ENCODE results near the gene RABEP1.

The RABEP1 gene

DNA sequence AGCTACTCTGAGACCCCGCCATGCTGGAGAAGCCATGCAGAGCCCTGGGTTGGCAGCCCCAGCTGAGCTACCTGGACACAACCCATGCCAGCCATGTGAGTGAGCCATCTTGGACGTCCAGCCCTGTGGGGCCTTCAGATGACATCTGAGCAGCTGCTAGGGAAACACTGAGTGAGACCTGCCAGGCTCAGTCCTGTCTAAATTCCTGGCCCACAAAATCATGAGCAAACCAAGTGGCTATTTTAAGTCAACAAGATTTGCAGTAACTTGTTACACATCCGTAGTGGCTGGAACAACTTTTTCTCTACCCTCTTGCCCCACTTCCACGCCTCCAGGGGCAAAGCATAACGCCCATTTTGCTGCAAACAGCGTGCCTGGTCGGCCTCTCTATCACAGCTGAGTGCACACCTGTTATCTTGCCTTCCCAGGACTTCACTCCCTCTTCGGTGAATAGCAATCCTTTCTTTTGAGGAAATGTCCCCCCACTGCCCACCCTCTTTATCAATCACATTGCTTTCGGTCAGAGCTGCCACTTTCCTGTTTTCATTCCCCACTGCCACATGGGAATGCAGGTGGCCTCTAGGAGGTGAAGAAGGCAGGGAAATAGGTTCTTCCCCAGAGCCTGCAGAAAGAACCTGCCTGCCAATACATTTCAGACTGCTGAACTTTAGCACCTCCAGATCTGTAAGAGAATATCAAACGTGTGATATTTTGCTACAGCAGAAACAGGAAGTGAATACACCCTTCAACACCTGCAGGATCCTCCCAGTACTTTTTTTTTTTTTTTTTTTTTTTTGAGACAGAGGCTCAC, 40.0 kb upstream of the RABEP1 start:
- DNase-seq (ENCODE audit: low spot score): peak; percentile 64
- TF ChIP-seq, protein P1, sequence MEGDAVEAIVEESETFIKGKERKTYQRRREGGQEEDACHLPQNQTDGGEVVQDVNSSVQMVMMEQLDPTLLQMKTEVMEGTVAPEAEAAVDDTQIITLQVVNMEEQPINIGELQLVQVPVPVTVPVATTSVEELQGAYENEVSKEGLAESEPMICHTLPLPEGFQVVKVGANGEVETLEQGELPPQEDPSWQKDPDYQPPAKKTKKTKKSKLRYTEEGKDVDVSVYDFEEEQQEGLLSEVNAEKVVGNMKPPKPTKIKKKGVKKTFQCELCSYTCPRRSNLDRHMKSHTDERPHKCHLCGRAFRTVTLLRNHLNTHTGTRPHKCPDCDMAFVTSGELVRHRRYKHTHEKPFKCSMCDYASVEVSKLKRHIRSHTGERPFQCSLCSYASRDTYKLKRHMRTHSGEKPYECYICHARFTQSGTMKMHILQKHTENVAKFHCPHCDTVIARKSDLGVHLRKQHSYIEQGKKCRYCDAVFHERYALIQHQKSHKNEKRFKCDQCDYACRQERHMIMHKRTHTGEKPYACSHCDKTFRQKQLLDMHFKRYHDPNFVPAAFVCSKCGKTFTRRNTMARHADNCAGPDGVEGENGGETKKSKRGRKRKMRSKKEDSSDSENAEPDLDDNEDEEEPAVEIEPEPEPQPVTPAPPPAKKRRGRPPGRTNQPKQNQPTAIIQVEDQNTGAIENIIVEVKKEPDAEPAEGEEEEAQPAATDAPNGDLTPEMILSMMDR (IDR thresholded peaks at IDR 0.05; ENCODE audit: extremely low read depth, missing control alignments): no peak

DNA sequence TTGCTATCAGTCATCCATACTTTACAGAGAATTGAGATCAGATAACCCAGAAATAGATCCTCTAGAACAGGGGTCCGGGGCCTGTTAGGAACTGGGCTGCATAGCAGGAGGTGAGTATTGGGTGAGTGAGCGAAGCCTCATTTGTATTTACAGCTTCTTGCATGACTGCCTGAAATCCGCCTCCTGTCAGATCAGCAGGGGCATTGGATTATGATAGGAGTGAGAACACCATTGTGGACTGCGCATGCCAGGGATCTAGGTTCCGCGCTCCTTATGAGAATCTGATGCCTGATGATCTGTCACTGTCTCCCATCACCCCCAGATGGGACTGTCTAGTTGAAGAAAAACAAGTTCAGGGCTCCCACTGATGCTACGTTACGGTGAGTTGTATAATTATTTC, 34.5 kb upstream of the RABEP1 start:
- DNase-seq (ENCODE audit: low spot score): no peak
- TF ChIP-seq, protein P1 (IDR thresholded peaks at IDR 0.05; ENCODE audit: extremely low read depth, missing control alignments): no peak

DNA sequence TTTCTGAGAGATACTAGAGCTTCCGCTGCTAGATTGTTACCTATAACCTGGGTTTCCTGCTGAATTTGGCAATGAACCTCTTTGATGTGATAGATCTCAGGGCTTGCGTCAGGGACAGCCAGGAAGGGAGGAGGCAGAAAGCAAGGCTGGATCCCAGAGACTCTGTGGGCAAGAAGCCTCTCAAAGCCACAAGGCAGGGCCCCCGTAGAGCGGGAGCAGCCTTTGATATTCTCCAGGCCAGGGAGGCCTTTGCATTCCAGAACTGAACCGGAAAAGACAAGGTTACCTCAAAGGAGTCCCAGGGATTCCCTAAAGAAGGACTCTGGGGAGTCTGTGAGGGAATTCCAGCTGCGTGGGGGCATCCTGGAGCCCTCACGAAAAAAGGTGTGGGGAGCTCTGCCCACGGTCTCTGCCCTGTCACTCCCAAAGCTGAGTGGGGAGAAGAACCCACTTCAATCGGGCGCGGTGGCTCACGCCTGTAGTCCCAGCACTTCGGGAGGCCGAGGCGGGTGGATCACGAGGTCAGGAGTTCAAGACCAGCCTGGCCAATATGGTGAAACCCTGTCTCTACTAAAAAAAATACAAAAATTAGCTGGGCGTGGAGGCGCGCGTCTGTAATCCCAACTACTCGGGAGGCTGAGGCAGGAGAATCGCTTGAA, 33.1 kb upstream of the RABEP1 start:
- TF ChIP-seq, protein P1 (IDR thresholded peaks at IDR 0.05; ENCODE audit: extremely low read depth, missing control alignments): no peak
- no peak for DNase-seq (ENCODE audit: low spot score)

DNA sequence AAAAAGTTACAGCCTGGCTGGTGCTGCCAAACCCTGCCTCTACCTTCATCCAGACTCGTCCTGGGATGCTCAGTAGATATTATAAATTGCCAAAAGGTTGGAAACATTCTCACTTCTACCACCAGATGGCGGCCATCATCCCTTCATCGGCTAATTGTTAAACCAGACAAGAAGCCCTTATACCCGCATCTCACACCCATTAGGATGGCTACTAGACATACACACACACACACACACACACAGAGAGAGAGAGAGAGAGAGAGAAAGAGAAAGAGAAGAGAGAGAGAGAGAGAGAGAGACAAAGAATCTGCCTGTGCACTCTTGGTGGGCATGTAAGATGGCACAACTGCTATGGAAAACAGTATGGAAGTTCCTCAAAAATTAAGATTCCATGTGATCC, 32.5 kb upstream of the RABEP1 start:
- TF ChIP-seq, protein P1 (IDR thresholded peaks at IDR 0.05; ENCODE audit: extremely low read depth, missing control alignments): peak; percentile 38
- DNase-seq (ENCODE audit: low spot score): peak; percentile 66

DNA sequence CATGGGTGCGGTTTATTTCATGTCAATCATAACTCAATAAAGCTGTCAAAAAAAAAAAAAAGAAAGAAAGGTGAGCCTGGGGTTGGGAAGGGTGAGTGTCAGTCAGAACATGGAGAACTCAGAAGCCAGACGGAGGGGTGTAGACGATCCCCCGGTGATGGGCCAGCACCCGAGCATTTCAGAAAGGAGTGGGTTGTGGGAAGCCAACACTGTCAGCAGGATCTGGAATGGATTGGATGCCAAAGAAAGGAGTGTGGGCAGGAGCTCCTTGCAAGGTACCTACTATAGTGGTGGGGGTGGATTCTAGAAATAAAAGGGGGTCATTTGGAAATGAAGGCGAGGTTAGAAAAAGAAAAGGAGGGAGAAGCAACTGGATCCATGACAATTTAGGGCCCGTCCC, 27.7 kb upstream of the RABEP1 start:
- DNase-seq (ENCODE audit: low spot score): no peak
- TF ChIP-seq, protein P1 (IDR thresholded peaks at IDR 0.05; ENCODE audit: extremely low read depth, missing control alignments): no peak

DNA sequence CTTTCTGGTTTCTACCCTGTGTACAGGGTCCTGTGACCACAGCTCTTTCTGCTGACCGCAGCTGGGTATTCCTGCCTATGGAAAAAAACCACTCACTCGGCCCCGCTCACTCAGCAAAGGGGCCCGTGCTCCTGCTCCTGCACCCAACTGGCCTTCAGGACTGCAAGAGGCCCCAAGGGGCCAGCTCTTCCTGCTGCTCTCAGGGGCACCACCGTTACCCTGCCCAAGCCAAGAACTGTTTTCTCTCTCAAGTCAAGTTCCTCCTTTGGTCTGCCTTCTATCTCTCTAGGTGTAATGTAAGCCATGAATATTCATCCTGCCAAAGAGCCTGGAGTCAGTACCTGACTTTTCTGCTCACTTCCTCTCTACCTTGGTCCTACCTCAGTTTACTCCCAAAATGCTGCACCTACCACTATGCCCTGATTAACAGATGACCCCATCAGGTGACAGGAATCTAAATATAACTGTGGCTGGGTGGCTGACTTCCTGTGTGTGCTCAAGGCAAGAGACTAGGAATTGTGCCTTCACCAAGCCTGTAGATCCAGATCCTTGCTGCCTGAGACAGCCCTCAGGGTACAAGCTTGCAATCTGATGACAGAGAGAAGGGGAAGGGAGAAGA, 27.1 kb upstream of the RABEP1 start:
- TF ChIP-seq, protein P1 (IDR thresholded peaks at IDR 0.05; ENCODE audit: extremely low read depth, missing control alignments): no peak

DNA sequence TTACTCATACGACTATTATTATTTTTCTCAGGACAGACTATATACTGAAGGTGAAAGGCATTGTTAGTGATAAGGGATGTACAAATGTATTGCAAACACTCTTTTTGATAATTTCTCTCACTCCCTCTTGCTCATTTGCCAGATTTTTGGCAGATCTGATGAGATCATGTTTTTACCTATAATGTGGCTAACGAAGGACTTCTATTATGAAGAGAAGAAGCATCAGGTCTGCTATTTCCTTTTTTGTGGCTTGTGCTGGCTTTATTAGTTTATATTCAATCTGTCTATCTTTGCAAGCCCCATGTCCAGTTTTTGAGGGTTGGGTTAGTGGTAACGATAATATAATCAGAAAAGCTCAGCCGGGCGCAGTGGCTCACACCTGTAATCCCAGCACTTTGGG, 25.0 kb upstream of the RABEP1 start:
- no peak for DNase-seq (ENCODE audit: low spot score)
- TF ChIP-seq, protein P1 (IDR thresholded peaks at IDR 0.05; ENCODE audit: extremely low read depth, missing control alignments): no peak

More for the DNA sequence above, 27.1 kb upstream of the RABEP1 start:
- DNase-seq (ENCODE audit: low spot score): peak; percentile 36
